ENCODE data around the gene UNC13D. TPM values are rescaled to one million over a fixed set of nuclear protein-coding genes. Genes with fewer than 3 reads are reported as not detected.

UNC13D gene
- total and polyA plus RNA-seq, 9 of the 15 experiments (the other 6 are each of a cell fraction or from before 2014, with no cell fraction given), result 0.86 to 244 (median 69.2) TPM

DNA sequence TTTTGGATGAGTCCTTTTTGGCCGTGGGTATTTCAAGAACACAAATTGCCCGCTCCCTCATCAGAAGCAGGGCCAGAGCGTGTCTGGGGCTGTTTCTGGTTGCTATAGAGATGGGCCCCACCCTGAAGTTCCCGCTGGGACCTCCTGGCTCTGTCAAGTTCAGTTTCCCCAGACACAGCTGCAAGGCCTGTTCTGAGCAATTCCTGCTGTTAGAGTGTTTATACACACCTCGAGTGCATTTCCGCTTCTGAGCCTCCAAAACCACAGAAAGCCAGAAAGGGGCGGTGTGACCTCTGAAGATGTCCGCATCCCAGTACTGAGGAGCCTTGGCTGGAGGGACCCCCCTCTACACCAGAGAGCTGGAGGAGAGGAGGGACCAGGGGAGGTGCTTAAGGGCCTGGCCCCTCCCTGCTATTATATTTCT is 20.3 kb upstream of the UNC13D start (continued):
- TF ChIP-seq ZBTB9 (CRISPR knock-in tag; IDR thresholded peaks at IDR 0.05) (no peak), GABPB2 (CRISPR knock-in tag; conservative IDR thresholded peaks at IDR 0.05) (no peak), ZNF431 (CRISPR knock-in tag; IDR thresholded peaks at IDR 0.05) (no peak), PTTG1 (tag; IDR thresholded peaks at IDR 0.05; ENCODE audit: low read depth) (no peak), KLF10 (CRISPR knock-in tag; IDR thresholded peaks at IDR 0.05) (no peak), JUNB (CRISPR knock-in tag; conservative IDR thresholded peaks at IDR 0.05) (no peak), CBX1 (IDR thresholded peaks at IDR 0.05; ENCODE audit: low read depth) (no peak), ZNF408 (CRISPR knock-in tag; IDR thresholded peaks at IDR 0.05; ENCODE audit: low read depth) (no peak), EGR1 (conservative IDR thresholded peaks at IDR 0.05) (no peak), SPI1 (IDR thresholded peaks at IDR 0.05; ENCODE audit: borderline replicate concordance, low read depth, low read length) (peak; percentile 26; the same call in 1 of the 2 replicates), PTRF (tag; IDR thresholded peaks at IDR 0.05) (no peak), CGGBP1 (CRISPR knock-in tag; IDR thresholded peaks at IDR 0.05) (no peak), CREBBP (IDR thresholded peaks at IDR 0.05; ENCODE audit: low read depth, low read length) (no peak), RFX1 (IDR thresholded peaks at IDR 0.05) (peak; percentile 75; the same call in 1 of the 2 replicates), RBFOX2 (IDR thresholded peaks at IDR 0.05; ENCODE audit: low read depth, low read length) (no peak), HLTF (IDR thresholded peaks at IDR 0.05) (no peak)
- TF ChIP-seq, protein P1, sequence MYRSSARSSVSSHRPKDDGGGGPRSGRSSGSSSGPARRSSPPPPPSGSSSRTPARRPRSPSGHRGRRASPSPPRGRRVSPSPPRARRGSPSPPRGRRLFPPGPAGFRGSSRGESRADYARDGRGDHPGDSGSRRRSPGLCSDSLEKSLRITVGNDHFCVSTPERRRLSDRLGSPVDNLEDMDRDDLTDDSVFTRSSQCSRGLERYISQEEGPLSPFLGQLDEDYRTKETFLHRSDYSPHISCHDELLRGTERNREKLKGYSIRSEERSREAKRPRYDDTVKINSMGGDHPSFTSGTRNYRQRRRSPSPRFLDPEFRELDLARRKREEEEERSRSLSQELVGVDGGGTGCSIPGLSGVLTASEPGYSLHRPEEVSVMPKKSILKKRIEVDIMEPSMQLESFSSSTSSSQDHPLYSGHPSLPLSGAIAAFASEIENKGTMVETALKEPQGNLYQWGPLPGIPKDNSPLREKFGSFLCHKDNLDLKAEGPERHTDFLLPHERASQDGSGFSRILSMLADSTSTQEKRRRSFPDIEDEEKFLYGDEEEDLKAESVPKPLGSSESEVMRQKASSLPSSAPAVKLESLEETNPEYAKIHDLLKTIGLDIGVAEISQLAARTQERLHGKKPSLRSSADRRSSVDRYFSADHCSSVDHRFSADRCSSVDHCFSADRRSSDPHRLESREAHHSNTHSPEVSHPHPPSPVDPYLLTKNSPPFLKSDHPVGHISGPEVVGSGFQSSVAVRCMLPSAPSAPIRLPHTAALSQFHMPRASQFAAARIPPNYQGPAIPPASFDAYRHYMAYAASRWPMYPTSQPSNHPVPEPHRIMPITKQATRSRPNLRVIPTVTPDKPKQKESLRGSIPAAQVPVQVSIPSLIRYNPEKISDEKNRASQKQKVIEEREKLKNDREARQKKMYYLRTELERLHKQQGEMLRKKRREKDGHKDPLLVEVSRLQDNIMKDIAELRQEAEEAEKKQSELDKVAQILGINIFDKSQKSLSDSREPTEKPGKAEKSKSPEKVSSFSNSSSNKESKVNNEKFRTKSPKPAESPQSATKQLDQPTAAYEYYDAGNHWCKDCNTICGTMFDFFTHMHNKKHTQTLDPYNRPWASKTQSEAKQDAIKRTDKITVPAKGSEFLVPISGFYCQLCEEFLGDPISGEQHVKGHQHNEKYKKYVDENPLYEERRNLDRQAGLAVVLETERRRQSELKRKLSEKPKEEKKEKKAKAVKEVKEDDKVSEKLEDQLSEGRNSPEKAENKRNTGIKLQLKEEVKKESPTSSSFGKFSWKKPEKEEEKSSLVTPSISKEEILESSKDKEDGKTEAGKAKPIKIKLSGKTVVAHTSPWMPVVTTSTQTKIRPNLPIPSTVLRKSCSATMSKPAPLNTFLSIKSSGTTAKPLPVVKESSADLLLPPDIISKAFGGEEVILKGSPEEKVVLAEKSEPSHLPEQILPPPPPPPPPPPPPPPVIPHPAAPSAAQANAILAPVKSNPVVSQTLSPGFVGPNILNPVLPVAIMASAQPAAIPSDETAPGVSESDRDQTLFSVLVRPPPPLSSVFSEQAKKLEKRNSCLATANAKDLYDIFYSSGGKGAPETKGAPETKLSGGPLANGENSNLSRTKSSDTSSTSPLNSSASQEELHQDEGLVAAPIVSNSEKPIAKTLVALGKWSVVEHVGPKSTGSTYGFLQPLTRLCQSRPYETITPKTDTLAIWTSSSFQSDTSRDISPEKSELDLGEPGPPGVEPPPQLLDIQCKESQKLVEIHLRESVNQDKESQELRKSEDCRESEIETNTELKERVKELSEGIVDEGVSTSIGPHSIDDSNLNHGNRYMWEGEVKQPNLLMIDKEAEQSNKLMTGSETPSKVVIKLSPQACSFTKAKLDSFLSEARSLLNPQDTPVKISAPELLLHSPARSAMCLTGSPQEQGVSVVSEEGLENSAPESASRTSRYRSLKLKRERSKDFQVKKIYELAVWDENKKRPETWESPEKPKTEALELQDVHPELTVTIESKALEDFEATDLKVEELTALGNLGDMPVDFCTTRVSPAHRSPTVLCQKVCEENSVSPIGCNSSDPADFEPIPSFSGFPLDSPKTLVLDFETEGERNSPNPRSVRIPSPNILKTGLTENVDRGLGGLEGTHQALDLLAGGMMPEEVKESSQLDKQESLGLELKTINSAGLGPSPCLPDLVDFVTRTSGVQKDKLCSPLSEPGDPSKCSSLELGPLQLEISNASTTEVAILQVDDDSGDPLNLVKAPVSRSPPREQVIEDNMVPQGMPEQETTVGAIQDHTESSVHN (IDR thresholded peaks at IDR 0.05; ENCODE audit: borderline replicate concordance in 1 of 2, low read depth in 1 of 2), result no peak
- TF ChIP-seq, protein P2, sequence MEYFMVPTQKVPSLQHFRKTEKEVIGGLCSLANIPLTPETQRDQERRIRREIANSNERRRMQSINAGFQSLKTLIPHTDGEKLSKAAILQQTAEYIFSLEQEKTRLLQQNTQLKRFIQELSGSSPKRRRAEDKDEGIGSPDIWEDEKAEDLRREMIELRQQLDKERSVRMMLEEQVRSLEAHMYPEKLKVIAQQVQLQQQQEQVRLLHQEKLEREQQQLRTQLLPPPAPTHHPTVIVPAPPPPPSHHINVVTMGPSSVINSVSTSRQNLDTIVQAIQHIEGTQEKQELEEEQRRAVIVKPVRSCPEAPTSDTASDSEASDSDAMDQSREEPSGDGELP (CRISPR knock-in tag; IDR thresholded peaks at IDR 0.05; ENCODE audit: borderline replicate concordance), result peak; percentile 40; the same call in 1 of the 2 replicates
- TF ChIP-seq, protein P3, sequence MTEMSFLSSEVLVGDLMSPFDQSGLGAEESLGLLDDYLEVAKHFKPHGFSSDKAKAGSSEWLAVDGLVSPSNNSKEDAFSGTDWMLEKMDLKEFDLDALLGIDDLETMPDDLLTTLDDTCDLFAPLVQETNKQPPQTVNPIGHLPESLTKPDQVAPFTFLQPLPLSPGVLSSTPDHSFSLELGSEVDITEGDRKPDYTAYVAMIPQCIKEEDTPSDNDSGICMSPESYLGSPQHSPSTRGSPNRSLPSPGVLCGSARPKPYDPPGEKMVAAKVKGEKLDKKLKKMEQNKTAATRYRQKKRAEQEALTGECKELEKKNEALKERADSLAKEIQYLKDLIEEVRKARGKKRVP (CRISPR knock-in tag; IDR thresholded peaks at IDR 0.05), result no peak
